CD4-positive, alpha-beta T cell treated with Interleukin-10 for 1 hour (primary cell): ENCODE data around the gene FAHD2B.
"Not testable (repeated sequence)": the region's sequence is repeated elsewhere in the genome, so short reads cannot be mapped to it uniquely, and the experiment has no call there.

ENCODE experiments used
- DNase-seq: peaks from one replicate; pipeline ENCODE4 v3.0.0-alpha.2; 2020

The FAHD2B gene

DNA sequence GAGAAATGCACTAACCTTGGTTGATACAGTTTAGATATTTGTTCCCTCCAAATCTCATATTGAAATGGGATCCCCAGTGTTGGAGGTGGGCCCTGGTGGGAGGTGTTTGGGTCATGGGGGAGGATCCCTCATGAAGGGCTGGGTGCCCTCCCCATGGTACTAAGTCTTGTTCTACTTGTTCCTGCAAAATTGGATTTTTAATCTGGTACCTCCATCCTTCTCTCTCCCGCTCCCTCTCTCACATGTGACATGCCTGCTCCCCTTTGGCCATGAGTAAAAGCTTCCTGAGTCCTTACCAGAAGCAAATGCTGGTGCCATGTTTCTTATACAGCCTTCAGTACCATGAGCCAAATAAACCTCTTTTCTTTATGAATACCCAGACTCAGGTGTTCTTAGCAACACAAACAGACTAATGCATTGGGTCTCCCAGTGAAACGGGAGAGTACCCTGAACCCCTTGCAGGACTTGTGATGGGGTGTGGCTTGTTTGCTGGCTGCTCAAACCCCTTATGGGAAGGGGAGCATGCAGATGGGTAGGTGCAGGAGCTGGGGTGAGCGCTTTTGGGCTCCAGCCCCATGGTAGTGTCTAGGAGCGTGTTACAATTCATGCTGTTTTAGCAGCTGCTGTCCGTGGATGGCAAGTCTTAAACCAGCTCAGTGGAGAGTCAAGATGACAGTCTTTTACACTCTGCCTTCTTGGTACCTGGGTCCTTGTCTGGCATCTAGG, 27.2 kb downstream of the FAHD2B start:
- no peak for DNase-seq

DNA sequence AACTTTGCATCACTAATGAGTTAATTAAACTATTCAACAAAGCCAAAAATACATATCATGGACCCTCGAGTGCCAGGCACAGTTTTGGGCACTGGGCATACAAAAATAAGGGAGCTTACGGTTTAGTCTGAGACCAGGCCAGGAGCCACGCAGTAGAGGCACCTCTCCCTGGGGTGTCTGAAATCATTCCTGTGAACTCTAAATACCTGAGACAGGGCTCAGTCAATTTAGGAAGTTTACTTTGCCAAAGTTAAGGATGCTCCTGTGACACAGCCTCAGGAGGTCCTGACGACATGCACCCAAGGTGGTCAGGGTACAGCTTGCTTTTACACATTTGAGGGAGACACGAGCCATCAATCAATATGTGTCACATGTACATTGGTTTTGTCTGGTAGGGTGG, 28.7 kb downstream of the FAHD2B start:
- not testable (repeated sequence) for DNase-seq

DNA sequence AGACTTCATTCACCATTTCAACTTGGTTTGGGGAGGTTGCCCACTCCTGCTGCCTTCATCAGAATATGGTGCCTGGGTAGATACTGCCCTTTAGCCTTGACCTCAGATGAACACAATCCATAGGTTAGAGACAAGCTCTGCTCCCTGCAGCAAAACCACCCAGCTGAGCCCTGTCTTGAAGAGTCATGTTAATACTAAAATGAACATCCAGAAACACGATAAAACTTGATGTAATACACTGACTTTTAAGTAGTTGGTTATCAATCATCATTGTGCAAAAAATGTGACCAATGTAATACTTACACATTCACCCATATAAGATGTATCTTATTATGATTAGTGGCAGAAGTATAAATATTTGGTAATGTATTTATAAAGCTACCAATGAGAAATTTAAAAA, 32.7 kb downstream of the FAHD2B start:
- DNase-seq: not testable (repeated sequence)

DNA sequence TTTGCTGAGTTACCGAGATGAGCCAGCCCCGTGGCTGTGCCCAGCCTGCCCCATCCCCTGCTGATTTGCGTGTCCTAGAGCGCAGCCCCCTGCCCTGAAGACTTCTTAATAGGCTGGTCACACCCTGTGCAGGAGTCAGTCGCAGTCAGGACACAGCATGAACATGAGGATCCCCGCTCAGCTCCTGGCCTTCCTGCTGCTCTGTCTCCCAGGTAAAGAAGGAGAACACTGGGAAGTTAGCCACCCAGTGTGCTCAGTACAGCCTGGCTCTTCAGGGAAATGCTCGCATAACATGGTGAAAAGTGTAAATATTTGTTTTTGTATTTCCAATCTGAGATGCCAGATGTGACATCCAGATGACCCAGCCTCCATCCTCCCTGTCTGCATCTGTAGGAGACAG, 34.9 kb downstream of the FAHD2B start:
- DNase-seq: not testable (repeated sequence)

DNA sequence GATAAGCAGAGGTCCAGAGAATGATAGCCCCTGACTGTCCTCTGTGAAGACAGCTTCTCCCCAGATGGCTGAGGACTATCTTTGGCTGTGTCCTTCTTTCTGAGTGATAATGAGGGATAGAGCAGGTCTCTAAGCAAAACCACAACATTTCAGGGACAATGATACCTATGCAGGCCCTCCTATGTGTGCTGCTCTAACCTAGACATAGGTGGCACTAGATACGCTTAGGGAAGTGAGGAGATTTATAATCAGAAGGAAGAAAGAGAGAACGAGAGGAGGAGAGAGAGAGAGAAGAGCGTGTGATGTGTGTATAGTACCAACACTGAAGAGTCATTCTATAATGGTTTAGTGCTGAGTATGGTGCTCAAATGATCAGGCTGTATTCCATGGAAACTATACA, 38.5 kb downstream of the FAHD2B start:
- not testable (repeated sequence) for DNase-seq

DNA sequence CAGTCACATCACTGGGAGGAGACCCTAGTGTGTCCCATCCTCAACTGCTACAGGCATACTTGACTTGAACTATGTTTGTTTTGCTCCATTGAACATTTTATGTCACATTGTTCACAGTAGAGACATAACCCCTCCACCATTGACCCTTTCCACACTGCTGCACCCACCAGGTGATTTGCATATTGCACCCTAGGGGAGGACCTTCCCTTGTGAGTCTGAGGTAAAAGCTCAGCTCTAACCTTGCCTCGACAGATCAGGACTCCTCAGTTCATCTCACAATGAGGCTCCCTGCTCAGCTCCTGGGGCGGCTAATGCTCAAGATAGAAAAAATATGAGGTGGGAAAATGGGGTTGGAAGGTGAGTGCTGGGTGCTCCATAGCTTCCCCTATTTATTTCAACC, 44.6 kb downstream of the FAHD2B start:
- not testable (repeated sequence) for DNase-seq

DNA sequence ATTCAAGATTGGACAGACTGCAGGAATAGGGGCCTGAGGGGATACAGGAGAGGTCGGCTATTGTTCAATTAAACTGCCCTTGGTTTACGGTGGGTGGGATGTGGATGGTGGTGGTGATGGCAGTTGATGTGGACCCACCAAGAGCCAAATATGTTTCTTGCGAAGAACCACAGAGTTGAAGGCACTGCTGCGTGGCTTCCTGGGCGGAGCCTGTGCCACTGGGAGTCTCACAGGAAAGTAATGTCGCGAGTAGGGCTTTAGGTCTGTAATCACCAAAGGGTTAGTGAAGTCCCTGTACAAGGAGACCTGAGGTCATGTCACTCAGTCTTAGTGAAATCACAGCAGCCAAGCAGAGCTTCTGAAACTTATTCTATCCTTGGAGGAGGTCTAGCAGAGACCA, 46.2 kb downstream of the FAHD2B start:
- DNase-seq: not testable (repeated sequence)

DNA sequence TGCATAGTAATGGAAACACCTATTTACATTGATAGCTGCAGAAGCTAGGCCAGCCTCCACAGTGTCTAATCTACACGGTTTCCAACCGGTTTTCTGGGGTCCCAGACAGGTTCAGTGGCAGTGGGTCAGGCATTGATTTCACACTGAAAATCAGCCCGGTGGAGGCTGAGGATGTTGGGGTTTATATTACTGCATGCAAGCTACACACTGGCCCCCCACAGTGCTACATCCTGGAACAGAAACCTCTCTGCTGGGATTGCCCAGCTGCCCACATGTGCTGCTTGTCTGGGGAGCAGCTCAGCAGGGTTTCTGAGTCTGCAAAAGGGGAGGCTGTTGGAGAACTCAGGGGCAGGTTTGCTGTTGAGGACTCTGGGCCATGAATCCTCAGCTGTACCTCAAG, 48.0 kb downstream of the FAHD2B start:
- not testable (repeated sequence) for DNase-seq

DNA sequence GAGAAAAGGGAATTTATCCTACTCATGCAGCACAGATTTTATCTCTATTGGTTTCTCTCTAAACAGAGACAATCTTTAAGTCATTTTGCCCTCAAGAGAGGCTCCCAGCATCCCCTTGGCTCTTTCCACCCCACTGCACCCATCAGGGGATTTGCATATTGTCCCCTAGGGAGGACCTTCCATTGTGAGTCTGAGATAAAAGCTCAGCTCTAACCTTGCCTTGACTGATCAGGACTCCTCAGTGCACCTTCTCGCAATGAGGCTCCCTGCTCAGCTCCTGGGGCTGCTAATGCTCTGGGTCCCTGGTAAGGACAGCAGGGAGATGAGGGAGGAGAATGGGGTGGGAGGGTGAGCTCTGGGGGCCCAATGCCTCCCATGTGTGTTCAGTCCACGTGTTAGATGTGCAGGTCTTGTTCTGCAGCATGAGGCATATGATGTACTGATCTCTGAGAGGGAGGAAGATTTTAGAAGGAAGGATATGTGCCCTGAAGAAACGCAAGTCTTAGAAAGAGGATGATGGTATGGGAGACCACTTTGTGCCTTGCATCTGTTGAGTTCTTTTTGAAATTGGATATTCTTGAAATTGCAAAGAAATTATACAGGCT, 48.7 kb downstream of the FAHD2B start:
- not testable (repeated sequence) for DNase-seq
